ENCODE measurements around the gene PEAR1. TPM values are rescaled to one million over a fixed set of nuclear protein-coding genes. Genes with fewer than 3 reads are reported as not detected.

PEAR1 gene
- total RNA-seq, 1 donor from 2014 or later: 5.6 TPM

DNA sequence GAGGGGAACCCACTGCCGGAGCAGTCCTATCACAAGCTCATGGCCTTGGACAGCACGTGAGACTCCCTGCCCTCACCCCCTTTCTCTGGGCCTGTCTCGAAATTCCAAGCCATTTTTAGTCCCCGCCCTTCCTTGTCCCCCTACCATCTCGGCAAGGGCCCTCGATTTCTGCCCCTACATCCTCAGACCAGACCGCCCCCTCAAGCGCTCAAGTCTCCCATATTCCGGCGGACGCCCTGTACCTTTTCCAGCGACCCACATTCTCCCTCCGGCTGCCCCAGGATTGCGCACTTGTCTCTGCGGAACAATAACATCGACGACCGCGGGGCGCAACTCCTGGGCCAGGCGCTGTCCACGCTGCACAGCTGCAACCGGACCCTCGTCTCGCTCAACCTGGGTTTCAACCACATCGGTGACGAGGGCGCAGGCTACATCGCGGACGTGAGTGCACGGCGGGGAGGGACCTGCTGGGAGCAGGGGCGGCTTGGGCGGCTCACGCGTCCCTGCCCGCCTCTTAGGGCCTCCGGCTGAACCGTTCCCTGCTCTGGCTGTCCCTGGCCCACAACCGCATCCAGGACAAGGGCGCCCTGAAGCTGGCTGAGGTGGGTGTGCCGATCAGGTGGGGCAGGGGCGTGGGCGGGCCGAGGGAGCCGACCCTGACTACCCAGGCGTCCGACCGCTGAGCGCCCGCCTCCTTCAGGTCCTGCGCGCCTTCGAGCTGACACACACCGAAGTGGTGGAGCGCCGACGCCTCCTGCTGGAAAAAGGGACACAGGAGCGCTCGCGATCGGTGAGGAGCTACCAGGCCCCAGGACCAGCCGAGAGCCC is 33.9 kb downstream of the PEAR1 start:
- intact Hi-C loops (cut with DNase I): loop anchor here (2.0 to 5.0 kb wide), 2 partner anchors 85 to 131 kb away; no protein-coding TSS in a partner anchor
- no peak for DNase-seq (ENCODE audit: low spot score)

GRCh38 chr1:156928043-156928602 is 34.6 kb downstream of the PEAR1 start:
- intact Hi-C loops (cut with DNase I): loop anchor here (5.0 kb wide), 1 partner anchor 86 kb away; no protein-coding TSS in a partner anchor
- DNase-seq (ENCODE audit: low spot score): no peak

- intact Hi-C loops (cut with DNase I): loop anchor here (5.0 kb wide), 1 partner anchor 87 kb away; no protein-coding TSS in a partner anchor
- no peak for DNase-seq (ENCODE audit: low spot score)
Observed at GRCh38 chr1:156929596-156930238, 36.2 kb downstream of the PEAR1 start.

DNA sequence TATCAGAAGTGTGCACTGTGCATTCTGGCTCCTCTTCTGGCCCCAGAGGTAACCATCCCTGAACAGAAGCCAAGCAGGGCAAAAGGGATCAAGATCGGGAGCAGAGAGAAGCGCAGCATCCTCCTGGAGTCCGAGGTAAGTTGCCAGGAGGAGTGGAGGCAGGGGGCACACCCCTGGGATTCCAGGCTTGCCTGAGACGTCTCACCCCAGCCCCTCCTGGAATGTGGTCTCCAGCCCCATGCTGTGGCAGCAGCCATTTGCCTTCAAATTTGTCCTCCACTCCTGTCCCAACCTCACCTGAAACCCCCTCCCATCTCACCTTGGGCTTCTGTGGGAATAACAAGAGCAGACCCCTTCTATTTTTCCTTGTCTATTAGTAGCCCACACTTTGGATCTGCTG is 37.0 kb downstream of the PEAR1 start:
- DNase-seq (ENCODE audit: low spot score): no peak
- intact Hi-C loops (cut with DNase I): no loop called here

GRCh38 chr1:156931211-156931952 is 37.9 kb downstream of the PEAR1 start:
- intact Hi-C loops (cut with DNase I): no loop called here
- no peak for DNase-seq (ENCODE audit: low spot score)

DNA sequence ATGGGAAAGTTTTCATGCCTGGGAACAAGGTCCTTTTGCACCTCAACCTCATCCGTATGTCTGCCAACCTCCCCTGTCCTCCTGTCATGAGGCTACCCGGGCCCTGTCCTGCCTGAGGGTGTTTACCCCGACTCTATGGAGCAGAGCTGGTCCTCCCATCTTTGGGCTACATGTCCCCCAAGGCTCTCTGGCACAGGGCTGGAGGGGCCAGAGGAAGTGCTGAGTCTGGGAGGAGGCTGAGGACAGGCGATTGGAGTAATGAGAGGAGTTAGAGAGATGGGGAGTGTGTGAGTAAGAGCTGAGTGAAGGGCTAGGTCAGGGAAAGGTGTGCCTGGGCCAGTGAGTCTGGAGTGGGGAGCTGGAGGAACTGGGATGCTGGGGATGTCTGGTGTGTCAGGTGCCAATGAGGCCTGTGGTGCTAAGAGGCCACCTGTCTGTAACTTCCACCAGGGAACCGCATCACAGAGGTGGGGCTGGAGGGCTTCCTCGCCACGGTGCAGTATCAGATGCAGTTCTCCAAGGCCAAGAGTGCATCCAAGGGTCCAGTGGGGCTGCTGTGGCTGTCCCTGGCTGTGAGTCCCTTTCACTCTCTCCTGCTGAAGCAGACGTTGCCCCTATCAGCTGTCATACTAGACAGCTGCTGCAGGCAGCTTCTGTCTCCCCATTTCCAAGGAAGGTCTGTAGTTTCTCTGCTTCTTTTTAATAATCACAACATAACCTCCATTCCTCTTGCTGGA is 38.6 kb downstream of the PEAR1 start:
- intact Hi-C loops (cut with DNase I): no loop called here
- DNase-seq (ENCODE audit: low spot score): no peak

DNA sequence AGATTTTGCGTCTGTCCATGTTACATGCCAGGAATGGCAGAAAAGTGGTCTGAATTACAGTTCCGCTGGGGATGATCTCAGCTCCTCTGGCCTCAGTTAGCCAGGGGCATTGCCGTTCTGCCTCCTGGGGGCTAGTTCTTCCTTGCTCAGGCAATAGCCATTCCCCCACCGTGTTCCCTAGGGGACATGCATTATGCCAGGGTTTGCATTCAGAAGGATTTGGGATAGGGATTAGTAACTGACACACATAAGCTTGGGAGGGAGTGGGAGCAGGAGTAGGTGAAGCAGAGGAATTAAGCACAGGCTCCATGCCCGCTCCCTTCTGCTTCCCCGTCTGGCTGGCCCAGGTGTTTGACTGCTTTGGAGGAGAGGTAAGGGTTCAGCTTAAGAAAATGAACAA is 39.6 kb downstream of the PEAR1 start:
- DNase-seq (ENCODE audit: low spot score): no peak
- intact Hi-C loops (cut with DNase I): no loop called here

GRCh38 chr1:156935505-156936128 is 42.1 kb downstream of the PEAR1 start:
- intact Hi-C loops (cut with DNase I): no loop called here

GRCh38 chr1:156936191-156936590 is 42.7 kb downstream of the PEAR1 start:
- no peak for DNase-seq (ENCODE audit: low spot score)
- intact Hi-C loops (cut with DNase I): no loop called here

More at GRCh38 chr1:156935505-156936128, 42.1 kb downstream of the PEAR1 start:
- DNase-seq (ENCODE audit: low spot score): no peak

- no peak for DNase-seq (ENCODE audit: low spot score)
- intact Hi-C loops (cut with DNase I): no loop called here
Observed at GRCh38 chr1:156936721-156937220, 43.3 kb downstream of the PEAR1 start.

DNA sequence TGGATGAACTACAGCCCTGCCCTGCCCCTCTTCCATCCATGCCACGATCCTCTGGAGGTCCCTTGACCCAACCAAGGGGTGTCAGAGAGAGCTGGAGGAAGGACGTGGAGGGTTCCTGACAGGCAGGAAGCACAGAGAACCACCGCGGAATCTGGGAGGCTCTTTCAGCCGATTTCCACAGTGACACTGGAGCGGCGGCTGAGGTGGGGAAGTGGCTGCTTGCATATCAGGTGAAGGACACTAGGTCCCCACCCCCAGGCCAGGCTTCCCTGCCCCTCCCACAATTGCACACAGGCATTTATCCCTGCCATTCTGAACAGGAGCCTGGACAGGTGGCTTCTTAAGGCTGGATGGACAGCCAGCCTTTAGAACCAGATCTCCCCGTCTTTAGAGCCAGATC is 44.4 kb downstream of the PEAR1 start:
- no peak for DNase-seq (ENCODE audit: low spot score)
- intact Hi-C loops (cut with DNase I): no loop called here

DNA sequence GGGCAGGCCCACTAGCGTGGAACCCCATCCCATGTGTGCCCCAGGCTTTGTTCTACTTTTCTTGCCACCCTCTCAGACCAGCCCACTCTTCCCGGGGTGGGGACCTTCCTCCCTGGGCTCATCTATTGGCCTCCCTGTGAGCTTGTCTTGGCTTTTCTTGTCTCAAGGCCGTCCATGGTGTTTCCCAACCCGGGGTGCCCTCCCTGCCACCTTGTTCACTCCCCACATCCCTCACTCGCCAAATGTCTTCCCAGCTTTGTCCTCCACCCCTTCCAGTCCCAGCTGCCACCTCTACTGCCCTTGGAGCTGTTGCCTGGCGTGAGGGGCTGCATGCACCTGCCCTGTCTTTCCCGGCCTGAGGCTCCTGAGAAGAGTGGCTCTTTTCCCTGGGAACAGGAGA is 45.3 kb downstream of the PEAR1 start:
- intact Hi-C loops (cut with DNase I): no loop called here

GRCh38 chr1:156939786-156940334 is 46.3 kb downstream of the PEAR1 start:
- intact Hi-C loops (cut with DNase I): no loop called here
- no peak for DNase-seq (ENCODE audit: low spot score)

More for the DNA sequence above, 45.3 kb downstream of the PEAR1 start:
- no peak for DNase-seq (ENCODE audit: low spot score)

DNA sequence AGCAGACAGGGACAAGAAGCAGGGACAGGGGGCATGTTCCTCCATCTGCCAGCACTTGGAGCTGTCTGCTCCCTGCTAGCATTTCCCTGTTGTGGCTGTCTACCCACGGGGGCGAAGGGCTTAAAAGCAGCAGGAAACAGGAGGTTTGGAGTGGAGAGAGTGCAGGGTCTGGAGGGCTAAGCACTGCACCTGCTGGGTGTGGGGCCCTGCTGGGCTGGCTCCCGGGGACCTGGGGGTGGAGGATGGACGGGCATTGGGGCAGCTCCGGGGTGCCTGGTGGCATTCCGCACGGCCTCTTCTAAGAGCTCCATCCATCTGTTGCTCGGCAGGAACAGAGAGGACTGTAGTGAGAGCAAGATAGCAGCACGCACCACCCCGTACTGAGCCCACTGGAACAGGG is 48.2 kb downstream of the PEAR1 start:
- intact Hi-C loops (cut with DNase I): no loop called here
- DNase-seq (ENCODE audit: low spot score): peak; percentile 33

- DNase-seq (ENCODE audit: low spot score): no peak
- intact Hi-C loops (cut with DNase I): no loop called here
Observed at GRCh38 chr1:156942176-156942575, 48.7 kb downstream of the PEAR1 start.

GRCh38 chr1:156942576-156942975 is 49.1 kb downstream of the PEAR1 start:
- DNase-seq (ENCODE audit: low spot score): peak; percentile 51
- intact Hi-C loops (cut with DNase I): no loop called here

DNA sequence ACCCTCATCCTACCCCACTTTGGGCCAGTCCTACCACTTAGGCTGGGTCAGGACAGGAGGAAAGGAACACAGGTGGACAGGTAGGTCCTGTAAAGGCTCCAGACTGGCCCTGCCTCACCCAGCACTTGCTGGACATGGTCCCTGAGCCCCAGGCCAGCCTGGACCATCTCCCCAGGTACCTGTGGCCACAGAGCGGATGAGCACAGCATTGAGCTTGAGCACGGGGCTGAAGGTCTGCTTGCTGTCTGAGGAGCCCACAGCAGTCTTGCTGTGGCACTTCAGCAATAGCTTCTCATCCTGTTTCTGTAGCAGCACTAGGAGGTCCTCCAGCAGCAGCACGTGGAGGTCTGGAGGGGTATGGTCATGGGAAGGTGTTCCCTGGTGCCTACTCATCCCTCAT is 50.2 kb downstream of the PEAR1 start:
- DNase-seq (ENCODE audit: low spot score): no peak
- intact Hi-C loops (cut with DNase I): no loop called here

GRCh38 chr1:156944268-156944667 is 50.8 kb downstream of the PEAR1 start:
- intact Hi-C loops (cut with DNase I): no loop called here
- no peak for DNase-seq (ENCODE audit: low spot score)

Data from cardiac septum (tissue), 1 donor.